Thoracic aorta (tissue), 2 donors: ENCODE results near the gene PLXDC1. TPM values are rescaled to one million over a fixed set of nuclear protein-coding genes. Genes with fewer than 3 reads are reported as not detected.
"Not testable (repeated sequence)": the region's sequence is repeated elsewhere in the genome, so short reads cannot be mapped to it uniquely, and the experiment has no call there.

ENCODE experiments used
- ATAC-seq: fragments of 150-250 bp; one replicate; pipeline ENCODE4 v1.8.0; 2017; ENCODE audit warnings: low read depth; ENCODE audit not compliant: insufficient number of reproducible peaks, low FRiP score
- DNase-seq: peaks from one replicate; pipeline ENCODE4 v3.0.0-alpha.2; 2020; ENCODE audit warnings: low spot score
- H3K27ac ChIP-seq, 2 donors: fragments of 200-600 bp; sonication (generic); 1 replicate in 1 of 2; 2 replicates in 1 of 2; pipeline ENCODE4 v1.5.1; 2016; ENCODE audit warnings: mild to moderate bottlenecking in 2 of 2, moderate library complexity in 2 of 2
- H3K27me3 ChIP-seq: fragments of 200-600 bp; sonication (generic); replicated peaks from 2 replicates; pipeline ENCODE4 v1.6.0; 2016; ENCODE audit warnings: mild to moderate bottlenecking; ENCODE audit not compliant: insufficient read depth
- H3K36me3 ChIP-seq: fragments of 200-600 bp; sonication (generic); one replicate; pipeline ENCODE4 v1.5.1; 2016
- H3K4me1 ChIP-seq, 2 donors: fragments of 200-600 bp; sonication (generic); 1 replicate in 1 of 2; 2 replicates in 1 of 2; pipeline versions ENCODE4 v1.5.1 to v1.6.0; 2016; ENCODE audit warnings: low read depth in 2 of 2, mild to moderate bottlenecking in 1 of 2; ENCODE audit not compliant: control insufficient read depth in 1 of 2
- H3K4me3 ChIP-seq: fragments of 200-600 bp; sonication (generic); 2 replicates; pipeline ENCODE4 v1.5.1; 2016; ENCODE audit warnings: mild to moderate bottlenecking
- H3K9me3 ChIP-seq: fragments of 200-600 bp; sonication (generic); 2 replicates; pipeline ENCODE4 v1.5.1; 2016
- total RNA-seq, 2 donors: library from RNA; depleted of rRNA; stranded (reverse); fragments of >200 nt; gene quantifications; one replicate each; pipeline versions ENCODE4 v1.1.0 to v1.2.3, GENCODE V29; 2016
- TF ChIP-seq, protein P1 (sequence below): fragments of 200-600 bp; sonication (generic); IDR thresholded peaks from one replicate; pipeline ENCODE4 v1.5.1; 2019; ENCODE audit warnings: antibody characterized with exemption

Gene PLXDC1
- total RNA-seq, 2 donors from 2014 or later = 7.0 to 13.9 TPM

DNA sequence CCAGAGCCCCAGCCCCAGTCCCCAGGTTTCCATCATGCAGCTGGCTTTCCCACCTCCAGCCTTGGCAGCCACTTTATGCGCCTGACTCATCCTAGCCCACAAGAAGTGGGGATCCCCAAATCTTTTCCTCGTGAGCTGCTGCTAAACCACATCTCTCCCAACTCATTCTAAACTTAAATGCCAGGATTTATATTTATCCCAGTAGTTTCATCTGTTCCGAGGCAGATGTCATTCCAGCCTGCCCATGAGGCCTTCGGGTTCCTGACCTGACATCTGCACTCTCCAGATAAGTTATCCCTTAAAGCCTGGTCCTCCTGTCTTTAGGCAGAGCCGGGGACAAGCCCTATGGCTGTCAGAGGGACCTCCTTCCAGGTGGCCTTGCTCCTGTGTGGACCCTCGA lies 16.6 kb downstream of the PLXDC1 start:
- Histone ChIP-seq H3K4me1 (no peaks in the 10 kb centered on the region), H3K4me3 (no peak overlapping the region), H3K36me3 (no peaks in the 10 kb centered on the region), H3K27ac (no peak overlapping the region), H3K27me3 (no peaks in the 10 kb centered on the region), H3K9me3 (no peaks in the 10 kb centered on the region)
- no peak for DNase-seq
- no peak for ATAC-seq
- TF ChIP-seq, protein P1, sequence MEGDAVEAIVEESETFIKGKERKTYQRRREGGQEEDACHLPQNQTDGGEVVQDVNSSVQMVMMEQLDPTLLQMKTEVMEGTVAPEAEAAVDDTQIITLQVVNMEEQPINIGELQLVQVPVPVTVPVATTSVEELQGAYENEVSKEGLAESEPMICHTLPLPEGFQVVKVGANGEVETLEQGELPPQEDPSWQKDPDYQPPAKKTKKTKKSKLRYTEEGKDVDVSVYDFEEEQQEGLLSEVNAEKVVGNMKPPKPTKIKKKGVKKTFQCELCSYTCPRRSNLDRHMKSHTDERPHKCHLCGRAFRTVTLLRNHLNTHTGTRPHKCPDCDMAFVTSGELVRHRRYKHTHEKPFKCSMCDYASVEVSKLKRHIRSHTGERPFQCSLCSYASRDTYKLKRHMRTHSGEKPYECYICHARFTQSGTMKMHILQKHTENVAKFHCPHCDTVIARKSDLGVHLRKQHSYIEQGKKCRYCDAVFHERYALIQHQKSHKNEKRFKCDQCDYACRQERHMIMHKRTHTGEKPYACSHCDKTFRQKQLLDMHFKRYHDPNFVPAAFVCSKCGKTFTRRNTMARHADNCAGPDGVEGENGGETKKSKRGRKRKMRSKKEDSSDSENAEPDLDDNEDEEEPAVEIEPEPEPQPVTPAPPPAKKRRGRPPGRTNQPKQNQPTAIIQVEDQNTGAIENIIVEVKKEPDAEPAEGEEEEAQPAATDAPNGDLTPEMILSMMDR = no peak

DNA sequence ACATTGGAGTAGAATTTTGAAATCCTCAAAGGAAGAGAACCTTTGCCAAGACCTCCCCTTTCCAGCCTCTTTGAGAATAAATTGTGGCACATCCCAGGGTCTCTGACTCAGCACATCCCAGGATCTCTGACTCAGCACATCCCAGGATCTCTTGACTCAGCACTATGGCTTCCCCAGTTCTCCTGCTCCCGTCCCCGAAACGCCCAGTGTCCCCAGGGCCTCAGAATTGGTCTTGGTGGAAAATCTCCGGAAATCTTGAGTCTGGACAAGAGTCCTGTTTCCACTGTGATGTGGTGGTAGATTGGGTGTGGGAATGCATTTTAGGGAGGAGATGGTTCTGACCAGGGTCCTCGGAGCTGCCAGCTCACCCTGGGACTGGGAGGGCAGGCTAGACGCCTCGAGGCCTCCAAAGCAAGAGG lies 19.2 kb downstream of the PLXDC1 start:
- H3K4me3 ChIP-seq = no peak overlapping the region
- DNase-seq = no peak
- H3K9me3 ChIP-seq = no peaks in the 10 kb centered on the region
- H3K27me3 ChIP-seq = no peaks in the 10 kb centered on the region
- no peaks in the 10 kb centered on the region for H3K36me3 ChIP-seq
- no peak overlapping the region for H3K27ac ChIP-seq
- no peak for ATAC-seq
- TF ChIP-seq, protein P1 = no peak
- no peaks in the 10 kb centered on the region for H3K4me1 ChIP-seq

DNA sequence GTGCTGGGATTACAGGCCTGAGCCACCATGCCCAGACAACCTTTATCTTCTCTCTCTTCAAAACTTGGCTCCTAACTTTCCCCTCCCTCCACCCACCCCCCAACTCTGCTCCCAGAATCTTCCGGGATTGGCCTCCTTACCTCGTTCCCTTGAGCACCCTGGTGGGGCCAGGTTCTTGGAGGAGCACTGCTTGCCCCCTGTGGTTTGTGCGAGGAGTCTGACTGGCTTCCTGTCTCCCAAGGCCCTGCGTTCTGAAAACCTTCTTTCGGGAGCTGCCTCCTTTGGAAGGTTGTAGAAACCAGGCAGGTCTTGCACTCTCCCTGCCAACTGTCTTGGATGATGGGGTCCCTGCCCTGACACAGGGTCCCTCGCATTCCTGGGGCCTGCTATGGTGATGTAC lies 19.8 kb downstream of the PLXDC1 start:
- no peaks in the 10 kb centered on the region for H3K4me1 ChIP-seq
- H3K9me3 ChIP-seq = no peaks in the 10 kb centered on the region
- TF ChIP-seq, protein P1 = no peak
- no peak overlapping the region for H3K4me3 ChIP-seq
- no peaks in the 10 kb centered on the region for H3K27me3 ChIP-seq
- DNase-seq (no peak), ATAC-seq (no peak)
- no peak overlapping the region for H3K27ac ChIP-seq
- no peaks in the 10 kb centered on the region for H3K36me3 ChIP-seq

DNA sequence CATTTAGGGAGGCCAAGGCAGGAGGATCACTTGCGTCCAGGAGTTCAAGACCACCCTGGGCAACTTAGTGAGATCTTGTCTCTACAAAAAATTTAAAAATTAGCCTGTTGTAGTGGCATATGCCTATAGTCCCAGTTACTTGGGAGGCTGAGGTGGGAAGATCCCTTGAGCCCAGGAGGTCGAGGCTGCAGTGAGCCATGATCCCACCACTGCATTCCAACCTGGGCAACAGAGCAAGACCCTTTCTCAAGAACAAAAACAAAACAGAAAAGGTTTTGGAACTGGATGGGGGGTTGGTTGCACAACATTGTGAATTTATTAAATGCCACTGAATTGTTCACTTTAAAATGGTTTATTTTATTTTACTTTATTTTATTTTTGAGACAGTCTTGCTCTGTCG lies 21.2 kb downstream of the PLXDC1 start:
- ATAC-seq (no peak), DNase-seq (no peak)
- no peak overlapping the region for H3K27ac ChIP-seq
- H3K4me1 ChIP-seq = no peaks in the 10 kb centered on the region
- H3K9me3 ChIP-seq = no peaks in the 10 kb centered on the region
- no peaks in the 10 kb centered on the region for H3K27me3 ChIP-seq
- no peak overlapping the region for H3K4me3 ChIP-seq
- H3K36me3 ChIP-seq = no peaks in the 10 kb centered on the region
- TF ChIP-seq, protein P1 = no peak

DNA sequence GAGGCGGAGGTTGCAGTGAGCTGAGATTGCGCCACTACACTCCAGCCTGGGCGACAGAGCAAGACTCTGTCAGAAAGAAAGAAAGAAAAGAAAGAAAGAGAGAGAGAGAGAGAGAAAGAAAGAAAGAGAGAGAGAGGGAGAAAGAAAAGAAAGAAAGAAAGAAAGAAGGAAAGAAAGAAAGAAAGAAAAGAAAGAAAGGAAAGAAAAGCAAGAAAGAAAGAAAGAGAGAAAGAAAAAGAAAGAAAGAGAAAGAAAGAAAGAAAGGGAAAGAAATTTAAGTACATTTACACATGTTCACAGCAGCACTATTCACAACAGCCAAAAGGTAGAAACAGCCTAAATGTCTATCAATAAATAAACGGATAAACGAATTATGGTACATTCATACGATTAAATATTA lies 21.9 kb downstream of the PLXDC1 start:
- not testable (repeated sequence) for H3K27ac ChIP-seq, H3K27me3 ChIP-seq, H3K4me3 ChIP-seq, H3K4me1 ChIP-seq, DNase-seq, H3K9me3 ChIP-seq, H3K36me3 ChIP-seq, ATAC-seq

DNA sequence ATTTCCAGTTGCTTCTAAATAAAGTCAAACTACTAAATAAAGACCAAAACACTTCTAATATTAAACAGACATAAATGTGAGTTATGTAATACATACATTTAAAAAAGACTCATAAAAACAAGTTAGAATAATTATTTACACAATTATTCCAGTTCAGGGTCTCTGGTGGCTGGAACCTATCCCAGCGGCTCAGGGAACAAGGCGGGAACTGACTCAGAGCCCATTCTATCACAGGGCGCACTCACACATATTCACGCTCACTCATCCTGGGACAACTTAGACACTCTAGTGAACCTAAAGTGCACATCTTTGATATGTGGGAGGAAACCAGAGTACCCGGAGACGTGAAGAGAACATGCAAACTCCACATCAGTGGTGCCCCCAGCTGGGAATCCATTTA lies 25.0 kb downstream of the PLXDC1 start:
- no peak for ATAC-seq
- DNase-seq = no peak
- H3K4me1 ChIP-seq = peaks cover 0 to 6% of the 10 kb centered on the region in 2 donors

More for the DNA sequence above, 25.0 kb downstream of the PLXDC1 start:
- Histone ChIP-seq H3K9me3 (no peaks in the 10 kb centered on the region), H3K36me3 (no peaks in the 10 kb centered on the region), H3K27ac (no peak overlapping the region), H3K4me3 (no peak overlapping the region), H3K27me3 (no peaks in the 10 kb centered on the region)
- TF ChIP-seq, protein P1 = no peak
